H1 (cell line): ENCODE data around the gene OSBPL6.

Experiments
- EGR1 ChIP-seq: IDR thresholded peaks from 2 replicates; pipeline ENCODE4 v1.6.1; 2011; ENCODE audit warnings: low read depth, low read length, borderline replicate concordance
- EZH2 ChIP-seq: fragments of 200-600 bp; sonication (generic); IDR thresholded peaks from 2 replicates; pipeline ENCODE4 v1.7.1; 2012; ENCODE audit warnings: low read depth, mild to moderate bottlenecking, moderate library complexity, low read length, inconsistent platforms; ENCODE audit not compliant: severe bottlenecking
- MAFK ChIP-seq: IDR thresholded peaks from 2 replicates; pipeline ENCODE4 v1.6.1; 2012; ENCODE audit warnings: low read depth, mild to moderate bottlenecking, improper control_type of control experiment, low read length
- NRF1 ChIP-seq: IDR thresholded peaks from 2 replicates; pipeline ENCODE4 v1.6.1; 2011; ENCODE audit warnings: mild to moderate bottlenecking, low read depth, low read length, improper control_type of control experiment
- RNF2 ChIP-seq: fragments of 200-900, 300-1000 bp; sonication (generic); IDR thresholded peaks from 2 replicates; pipeline ENCODE4 v1.7.1; 2016; ENCODE audit warnings: borderline replicate concordance, low read depth, mild to moderate bottlenecking, antibody characterized with exemption, low read length; ENCODE audit not compliant: poor library complexity, severe bottlenecking; ENCODE audit errors: missing control alignments
- SIN3A ChIP-seq, 2 experiments: IDR thresholded peaks in 1 of 2; conservative IDR thresholded peaks in 1 of 2; 2 replicates each; pipeline ENCODE4 v1.6.1; 2011 to 2012; ENCODE audit warnings: low read length in 2 of 2, improper control_type of control experiment in 1 of 2, low read depth in 1 of 2, mild to moderate bottlenecking in 1 of 2
- SUZ12 ChIP-seq: fragments of 200-600 bp; sonication (generic); IDR thresholded peaks from 2 replicates; pipeline ENCODE4 v1.6.1; 2012; ENCODE audit warnings: mild to moderate bottlenecking, inconsistent platforms, low read length, moderate library complexity, mixed read lengths
- YY1 ChIP-seq: IDR thresholded peaks from 2 replicates; pipeline ENCODE4 v1.6.1; 2011; ENCODE audit warnings: low read depth, mild to moderate bottlenecking, low read length

- TF ChIP-seq MAFK (no peak), YY1 (no peak), RNF2 (no peak), SIN3A (conservative IDR thresholded peaks at IDR 0.05 in 1 of 2, IDR thresholded peaks at IDR 0.05 in 1 of 2; ENCODE audit: low read depth in 1 of 2, low read length in 2 of 2) (no peak), SUZ12 (no peak), EZH2 (no peak), NRF1 (no peak), EGR1 (no peak)
Measured at GRCh38 chr2:178307650-178308049, 113.3 kb downstream of the OSBPL6 start.
